ENCODE measurements around the gene FHOD3. TPM values are rescaled to one million over a fixed set of nuclear protein-coding genes. Genes with fewer than 3 reads are reported as not detected.

The FHOD3 gene
- total RNA-seq, 2 experiments from 2014 or later: not detected

- intact Hi-C loops (cut with micrococcal nuclease): loop anchor here (10.0 kb wide), 1 partner anchor 65 kb away; no protein-coding TSS in a partner anchor
- no peaks in the 10 kb centered on the region for H3K4me1 Mint-ChIP-seq (ENCODE audit: low read depth)
- peaks cover 6% of the 10 kb centered on the region for H3K27me3 Mint-ChIP-seq (ENCODE audit: low read depth)
- CTCF ChIA-PET: no interaction called here
- H3K9me3 Mint-ChIP-seq: no peaks in the 10 kb centered on the region
- DNase-seq: no peak
- H3K36me3 Mint-ChIP-seq (ENCODE audit: low read depth): no peaks in the 10 kb centered on the region
- no peak overlapping the region for H3K4me3 Mint-ChIP-seq
- no peak overlapping the region for H3K27ac Mint-ChIP-seq
Observed at GRCh38 chr18:36499938-36500337, 202.4 kb downstream of the FHOD3 start.

- intact Hi-C loops (cut with micrococcal nuclease): loop anchor here (10.0 kb wide), 1 partner anchor 64 kb away; no protein-coding TSS in a partner anchor
- H3K4me1 Mint-ChIP-seq (ENCODE audit: low read depth): no peaks in the 10 kb centered on the region
- CTCF ChIA-PET: no interaction called here
Observed at GRCh38 chr18:36501100-36501499, 203.6 kb downstream of the FHOD3 start.

GRCh38 chr18:36503477-36503876, 206.0 kb downstream of the FHOD3 start:
- Mint-ChIP-seq H3K9me3 (no peaks in the 10 kb centered on the region), H3K4me1 (ENCODE audit: low read depth) (no peaks in the 10 kb centered on the region), H3K36me3 (ENCODE audit: low read depth) (no peaks in the 10 kb centered on the region), H3K4me3 (no peak overlapping the region), H3K27ac (no peak overlapping the region), H3K27me3 (ENCODE audit: low read depth) (peaks cover 6% of the 10 kb centered on the region)
- CTCF ChIA-PET: no interaction called here
- intact Hi-C loops (cut with micrococcal nuclease): loop anchor here (10.0 kb wide), 1 partner anchor 61 kb away; no protein-coding TSS in a partner anchor
- DNase-seq: no peak

More at GRCh38 chr18:36501100-36501499, 203.6 kb downstream of the FHOD3 start:
- H3K4me3 Mint-ChIP-seq: no peak overlapping the region
- H3K36me3 Mint-ChIP-seq (ENCODE audit: low read depth): no peaks in the 10 kb centered on the region
- DNase-seq: no peak
- H3K27me3 Mint-ChIP-seq (ENCODE audit: low read depth): peaks cover 6% of the 10 kb centered on the region
- no peaks in the 10 kb centered on the region for H3K9me3 Mint-ChIP-seq
- no peak overlapping the region for H3K27ac Mint-ChIP-seq

- intact Hi-C loops (cut with micrococcal nuclease): loop anchor here (10.0 kb wide), 1 partner anchor 60 kb away; no protein-coding TSS in a partner anchor
- Mint-ChIP-seq H3K27ac (no peak overlapping the region), H3K27me3 (ENCODE audit: low read depth) (peaks cover 6% of the 10 kb centered on the region), H3K4me3 (no peak overlapping the region), H3K9me3 (no peaks in the 10 kb centered on the region), H3K36me3 (ENCODE audit: low read depth) (no peaks in the 10 kb centered on the region), H3K4me1 (ENCODE audit: low read depth) (no peaks in the 10 kb centered on the region)
- CTCF ChIA-PET: no interaction called here
- no peak for DNase-seq
Observed at GRCh38 chr18:36504928-36505327, 207.4 kb downstream of the FHOD3 start.

GRCh38 chr18:36505665-36506064, 208.2 kb downstream of the FHOD3 start:
- peaks cover 6% of the 10 kb centered on the region for H3K27me3 Mint-ChIP-seq (ENCODE audit: low read depth)
- no peak for DNase-seq
- CTCF ChIA-PET: no interaction called here
- intact Hi-C loops (cut with micrococcal nuclease): loop anchor here (10.0 kb wide), 1 partner anchor 59 kb away; no protein-coding TSS in a partner anchor
- no peak overlapping the region for H3K4me3 Mint-ChIP-seq
- no peaks in the 10 kb centered on the region for H3K4me1 Mint-ChIP-seq (ENCODE audit: low read depth)
- no peaks in the 10 kb centered on the region for H3K36me3 Mint-ChIP-seq (ENCODE audit: low read depth)
- no peaks in the 10 kb centered on the region for H3K9me3 Mint-ChIP-seq
- no peak overlapping the region for H3K27ac Mint-ChIP-seq

- no peaks in the 10 kb centered on the region for H3K9me3 Mint-ChIP-seq
- intact Hi-C loops (cut with micrococcal nuclease): loop anchor here (10.0 kb wide), 1 partner anchor 55 kb away; no protein-coding TSS in a partner anchor
- H3K36me3 Mint-ChIP-seq (ENCODE audit: low read depth): no peaks in the 10 kb centered on the region
- no peak overlapping the region for H3K4me3 Mint-ChIP-seq
- CTCF ChIA-PET: no interaction called here
- peaks cover 3% of the 10 kb centered on the region for H3K27me3 Mint-ChIP-seq (ENCODE audit: low read depth)
- H3K27ac Mint-ChIP-seq: no peak overlapping the region
- no peak for DNase-seq
- no peaks in the 10 kb centered on the region for H3K4me1 Mint-ChIP-seq (ENCODE audit: low read depth)
Observed at GRCh38 chr18:36509646-36510197, 212.2 kb downstream of the FHOD3 start.

GRCh38 chr18:36511791-36512352, 214.4 kb downstream of the FHOD3 start:
- CTCF ChIA-PET: interaction anchor here (0.6 to 1.6 kb wide), 3 partner anchors 61 to 429 kb away, joined by 3 to 4 read pairs (median 3); no protein-coding TSS in a partner anchor
- Mint-ChIP-seq H3K4me3 (no peak overlapping the region), H3K36me3 (ENCODE audit: low read depth) (no peaks in the 10 kb centered on the region), H3K9me3 (no peaks in the 10 kb centered on the region), H3K27ac (no peak overlapping the region), H3K4me1 (ENCODE audit: low read depth) (no peaks in the 10 kb centered on the region), H3K27me3 (ENCODE audit: low read depth) (peaks cover 2% of the 10 kb centered on the region)
- no peak for DNase-seq
- intact Hi-C loops (cut with micrococcal nuclease): no loop called here

- H3K36me3 Mint-ChIP-seq (ENCODE audit: low read depth): no peaks in the 10 kb centered on the region
- no peaks in the 10 kb centered on the region for H3K4me1 Mint-ChIP-seq (ENCODE audit: low read depth)
- CTCF ChIA-PET: no interaction called here
- no peaks in the 10 kb centered on the region for H3K9me3 Mint-ChIP-seq
- peaks cover 2% of the 10 kb centered on the region for H3K27me3 Mint-ChIP-seq (ENCODE audit: low read depth)
- H3K27ac Mint-ChIP-seq: no peak overlapping the region
- no peak overlapping the region for H3K4me3 Mint-ChIP-seq
- no peak for DNase-seq
- intact Hi-C loops (cut with micrococcal nuclease): no loop called here
Observed at GRCh38 chr18:36513556-36513955, 216.0 kb downstream of the FHOD3 start.

- CTCF ChIA-PET: no interaction called here
- no peak for DNase-seq
- intact Hi-C loops (cut with micrococcal nuclease): no loop called here
- Mint-ChIP-seq H3K27ac (no peak overlapping the region), H3K9me3 (no peaks in the 10 kb centered on the region), H3K4me1 (ENCODE audit: low read depth) (no peaks in the 10 kb centered on the region), H3K27me3 (ENCODE audit: low read depth) (peaks cover 2% of the 10 kb centered on the region), H3K36me3 (ENCODE audit: low read depth) (no peaks in the 10 kb centered on the region), H3K4me3 (no peak overlapping the region)
Observed at GRCh38 chr18:36514778-36515177, 217.3 kb downstream of the FHOD3 start.

GRCh38 chr18:36516258-36516657, 218.7 kb downstream of the FHOD3 start:
- no peaks in the 10 kb centered on the region for H3K9me3 Mint-ChIP-seq
- intact Hi-C loops (cut with micrococcal nuclease): no loop called here
- no peak overlapping the region for H3K4me3 Mint-ChIP-seq
- no peaks in the 10 kb centered on the region for H3K4me1 Mint-ChIP-seq (ENCODE audit: low read depth)
- DNase-seq: no peak
- H3K36me3 Mint-ChIP-seq (ENCODE audit: low read depth): no peaks in the 10 kb centered on the region
- CTCF ChIA-PET: no interaction called here
- peaks cover 2% of the 10 kb centered on the region for H3K27me3 Mint-ChIP-seq (ENCODE audit: low read depth)
- no peak overlapping the region for H3K27ac Mint-ChIP-seq

GRCh38 chr18:36516726-36517125, 219.2 kb downstream of the FHOD3 start:
- Mint-ChIP-seq H3K27me3 (ENCODE audit: low read depth) (peaks cover 2% of the 10 kb centered on the region), H3K27ac (no peak overlapping the region)

GRCh38 chr18:36518839-36519238, 221.3 kb downstream of the FHOD3 start:
- no peaks in the 10 kb centered on the region for H3K9me3 Mint-ChIP-seq
- H3K27ac Mint-ChIP-seq: no peak overlapping the region
- H3K27me3 Mint-ChIP-seq (ENCODE audit: low read depth): peaks cover 5% of the 10 kb centered on the region
- CTCF ChIA-PET: no interaction called here
- no peak overlapping the region for H3K4me3 Mint-ChIP-seq
- intact Hi-C loops (cut with micrococcal nuclease): no loop called here
- H3K36me3 Mint-ChIP-seq (ENCODE audit: low read depth): no peaks in the 10 kb centered on the region
- no peak for DNase-seq
- H3K4me1 Mint-ChIP-seq (ENCODE audit: low read depth): no peaks in the 10 kb centered on the region

More at GRCh38 chr18:36516726-36517125, 219.2 kb downstream of the FHOD3 start:
- H3K9me3 Mint-ChIP-seq: no peaks in the 10 kb centered on the region
- CTCF ChIA-PET: no interaction called here
- H3K4me1 Mint-ChIP-seq (ENCODE audit: low read depth): no peaks in the 10 kb centered on the region
- no peak for DNase-seq
- intact Hi-C loops (cut with micrococcal nuclease): no loop called here
- H3K36me3 Mint-ChIP-seq (ENCODE audit: low read depth): no peaks in the 10 kb centered on the region
- no peak overlapping the region for H3K4me3 Mint-ChIP-seq

- no peaks in the 10 kb centered on the region for H3K4me1 Mint-ChIP-seq (ENCODE audit: low read depth)
- no peak overlapping the region for H3K27ac Mint-ChIP-seq
- H3K4me3 Mint-ChIP-seq: no peak overlapping the region
- H3K27me3 Mint-ChIP-seq (ENCODE audit: low read depth): peaks cover 5% of the 10 kb centered on the region
- H3K36me3 Mint-ChIP-seq (ENCODE audit: low read depth): no peaks in the 10 kb centered on the region
- intact Hi-C loops (cut with micrococcal nuclease): no loop called here
- no peak for DNase-seq
- no peaks in the 10 kb centered on the region for H3K9me3 Mint-ChIP-seq
- CTCF ChIA-PET: no interaction called here
Observed at GRCh38 chr18:36519358-36519757, 221.8 kb downstream of the FHOD3 start.

Data from activated naive CD4-positive, alpha-beta T cell treated with anti-CD3 and anti-CD28 coated beads for 36 hours (primary cell).